Prostate gland (tissue), 2 donors: ENCODE results near the gene ITGB5.

ENCODE experiments used
- POLR2A ChIP-seq: fragments of 450-650 bp; IDR thresholded peaks from one replicate; pipeline ENCODE4 v1.6.1; 2016; ENCODE audit warnings: antibody characterized with exemption, mild to moderate bottlenecking
- POLR2AphosphoS5 ChIP-seq: sonication (generic); formaldehyde crosslinking; IDR thresholded peaks from one replicate; pipeline ENCODE4 v1.6.1; 2017; ENCODE audit warnings: antibody characterized with exemption
- TF ChIP-seq, protein P1 (sequence below), 4 experiments: fragments of 200-600 bp in 2 of 4; fragments of 450-650 bp in 2 of 4; sonication (generic) in 2 of 4; IDR thresholded peaks; 1 replicate in 3 of 4; 2 replicates in 1 of 4; pipeline ENCODE4 v1.5.1; 2016 to 2019; ENCODE audit warnings: antibody characterized with exemption in 4 of 4, mild to moderate bottlenecking in 2 of 4, moderate library complexity in 2 of 4

DNA sequence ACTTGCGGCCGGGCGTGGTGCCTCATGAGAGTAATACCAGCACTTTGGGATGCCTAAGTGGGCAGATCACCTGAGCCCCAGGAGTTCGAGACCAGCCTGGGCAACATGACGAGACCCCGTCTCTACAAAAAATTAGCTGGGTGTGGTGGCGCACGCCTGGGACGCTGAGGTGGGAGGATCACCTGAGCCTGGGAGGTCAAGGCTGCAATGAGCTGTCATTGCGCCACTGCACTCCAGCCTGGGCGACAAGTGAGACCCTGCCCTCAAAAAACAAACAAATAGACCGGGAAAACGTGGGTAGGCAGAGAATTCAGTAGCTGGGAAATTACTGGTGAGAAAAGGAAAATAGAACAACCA is 156.2 kb downstream of the ITGB5 start:
- TF ChIP-seq, protein P1, sequence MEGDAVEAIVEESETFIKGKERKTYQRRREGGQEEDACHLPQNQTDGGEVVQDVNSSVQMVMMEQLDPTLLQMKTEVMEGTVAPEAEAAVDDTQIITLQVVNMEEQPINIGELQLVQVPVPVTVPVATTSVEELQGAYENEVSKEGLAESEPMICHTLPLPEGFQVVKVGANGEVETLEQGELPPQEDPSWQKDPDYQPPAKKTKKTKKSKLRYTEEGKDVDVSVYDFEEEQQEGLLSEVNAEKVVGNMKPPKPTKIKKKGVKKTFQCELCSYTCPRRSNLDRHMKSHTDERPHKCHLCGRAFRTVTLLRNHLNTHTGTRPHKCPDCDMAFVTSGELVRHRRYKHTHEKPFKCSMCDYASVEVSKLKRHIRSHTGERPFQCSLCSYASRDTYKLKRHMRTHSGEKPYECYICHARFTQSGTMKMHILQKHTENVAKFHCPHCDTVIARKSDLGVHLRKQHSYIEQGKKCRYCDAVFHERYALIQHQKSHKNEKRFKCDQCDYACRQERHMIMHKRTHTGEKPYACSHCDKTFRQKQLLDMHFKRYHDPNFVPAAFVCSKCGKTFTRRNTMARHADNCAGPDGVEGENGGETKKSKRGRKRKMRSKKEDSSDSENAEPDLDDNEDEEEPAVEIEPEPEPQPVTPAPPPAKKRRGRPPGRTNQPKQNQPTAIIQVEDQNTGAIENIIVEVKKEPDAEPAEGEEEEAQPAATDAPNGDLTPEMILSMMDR (IDR thresholded peaks at IDR 0.05) = no peak
- TF ChIP-seq POLR2A = no peak
- no peak for TF ChIP-seq POLR2AphosphoS5
